MM.1S (cell line): ENCODE measurements around the gene TNKS1BP1.

Experiments used
- CTCF ChIP-seq: fragments of 300-600 bp; sonication (generic); IDR thresholded peaks from 2 replicates; pipeline ENCODE4 v1.5.1; 2016; ENCODE audit warnings: antibody characterized with exemption, low read length, mixed read lengths
- EZH2 ChIP-seq: fragments of 300-600 bp; sonication (generic); optimal IDR thresholded peaks from 2 replicates; pipeline ENCODE3; 2017; ENCODE audit warnings: low read depth, mild to moderate bottlenecking, antibody characterized with exemption, low read length, mixed read lengths

- TF ChIP-seq CTCF (no peak), EZH2 (no peak)
Measured at GRCh38 chr11:57373146-57373545, 48.4 kb upstream of the TNKS1BP1 start.
